Activated effector memory CD4-positive, alpha-beta T cell treated with Interleukin-2 at 50 U/mL for 16 hours (primary cell): ENCODE measurements around the gene ANKRD30B.
"Not testable (repeated sequence)": the region's sequence is repeated elsewhere in the genome, so short reads cannot be mapped to it uniquely, and the experiment has no call there.

Source experiments
- DNase-seq: peaks from one replicate; pipeline ENCODE4 v3.0.0-alpha.2; 2020

ANKRD30B gene

DNA sequence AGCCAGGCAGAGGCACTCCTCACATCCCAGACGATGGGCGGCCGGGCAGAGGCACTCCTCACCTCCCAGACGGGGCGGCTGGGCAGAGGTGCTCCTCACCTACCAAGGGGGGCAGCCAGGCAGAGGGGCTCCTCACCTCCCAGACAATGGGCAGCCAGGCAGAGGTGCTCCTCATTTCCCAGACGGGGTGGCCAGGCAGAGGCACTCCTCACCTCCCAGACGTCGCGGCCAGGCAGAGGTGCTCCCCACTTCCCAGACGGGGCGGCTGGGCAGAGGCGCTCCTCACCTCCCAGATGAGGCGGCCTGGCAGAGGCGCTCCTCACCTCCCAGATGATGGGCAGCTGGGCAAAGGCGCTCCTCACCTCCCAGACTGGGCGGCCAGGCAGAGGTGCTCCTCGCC is 107.7 kb downstream of the ANKRD30B start:
- DNase-seq, result not testable (repeated sequence)

DNA sequence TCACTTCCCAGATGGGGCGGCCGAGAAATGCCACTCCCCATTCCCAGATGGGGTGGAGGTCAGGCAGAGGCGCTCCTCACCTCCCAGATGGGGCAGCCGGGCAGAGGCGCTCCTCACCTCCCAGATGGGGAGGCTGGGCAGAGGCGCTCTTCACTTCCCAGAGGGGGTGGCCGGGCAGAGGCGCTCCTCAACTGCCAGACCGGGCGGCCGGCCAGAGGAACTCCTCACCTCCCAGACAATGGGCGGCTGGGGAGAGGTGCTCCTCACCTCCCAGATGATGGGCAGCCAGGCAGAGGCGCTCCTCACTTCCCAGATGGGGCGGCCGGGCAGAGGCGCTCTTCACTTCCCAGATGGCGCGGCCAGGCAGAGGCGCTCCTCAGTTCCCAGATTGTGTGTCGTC is 108.3 kb downstream of the ANKRD30B start:
- not testable (repeated sequence) for DNase-seq

DNA sequence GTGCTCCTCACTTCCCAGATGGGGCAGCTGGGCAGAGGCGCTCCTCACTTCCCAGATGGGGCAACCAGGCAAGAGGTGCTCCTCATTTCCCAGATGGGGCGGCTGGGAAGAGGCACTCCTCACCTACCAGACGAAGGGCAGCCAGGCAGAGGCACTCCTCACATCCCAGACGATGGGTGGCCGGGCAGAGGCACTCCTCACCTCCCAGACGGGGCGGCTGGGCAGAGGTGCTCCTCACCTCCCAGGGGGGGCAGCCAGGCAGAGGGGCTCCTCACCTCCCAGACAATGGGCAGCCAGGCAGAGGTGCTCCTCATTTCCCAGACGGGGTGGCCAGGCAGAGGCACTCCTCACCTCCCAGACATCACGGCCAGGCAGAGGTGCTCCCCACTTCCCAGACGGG is 110.5 kb downstream of the ANKRD30B start:
- not testable (repeated sequence) for DNase-seq

DNA sequence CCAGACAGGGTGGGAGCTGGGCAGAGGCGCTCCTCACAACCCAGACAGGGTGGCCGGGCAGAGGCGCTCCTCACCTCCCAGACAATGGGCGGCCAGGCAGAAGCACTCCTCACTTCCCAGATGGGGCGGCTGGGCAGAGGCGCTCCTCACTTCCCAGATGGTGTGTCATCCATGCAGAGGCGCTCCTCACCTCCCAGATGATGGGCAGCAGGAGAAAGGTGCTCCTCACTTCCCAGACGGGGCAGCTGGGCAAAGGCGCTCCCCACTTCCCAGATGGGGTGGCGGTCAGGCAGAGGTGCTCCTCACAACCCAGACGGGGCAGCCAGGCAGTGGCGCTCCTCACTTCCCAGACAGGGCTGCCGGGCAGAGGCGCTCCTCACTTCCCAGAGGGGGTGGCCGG is 112.0 kb downstream of the ANKRD30B start:
- DNase-seq, result not testable (repeated sequence)

DNA sequence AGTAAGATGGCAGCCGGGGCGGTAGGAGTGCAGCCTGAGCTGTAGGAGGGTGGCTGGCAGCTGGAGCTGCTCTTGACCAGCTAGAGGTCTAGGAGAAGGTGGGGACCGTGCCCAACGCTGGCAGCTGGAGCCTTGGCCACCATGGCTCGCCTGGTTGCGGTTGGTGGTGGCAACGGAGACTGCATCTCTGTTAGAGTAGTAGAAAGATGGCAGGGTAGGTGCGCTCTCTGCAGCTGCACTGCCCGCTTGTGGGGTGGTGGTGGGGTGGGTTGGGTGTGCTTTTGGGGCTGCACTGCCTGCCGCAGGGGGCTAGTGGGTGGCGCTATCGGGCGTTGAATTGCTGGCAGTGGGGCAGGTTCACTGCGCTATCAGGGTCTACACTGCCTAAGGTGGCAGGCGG is 118.5 kb downstream of the ANKRD30B start:
- DNase-seq, result not testable (repeated sequence)

DNA sequence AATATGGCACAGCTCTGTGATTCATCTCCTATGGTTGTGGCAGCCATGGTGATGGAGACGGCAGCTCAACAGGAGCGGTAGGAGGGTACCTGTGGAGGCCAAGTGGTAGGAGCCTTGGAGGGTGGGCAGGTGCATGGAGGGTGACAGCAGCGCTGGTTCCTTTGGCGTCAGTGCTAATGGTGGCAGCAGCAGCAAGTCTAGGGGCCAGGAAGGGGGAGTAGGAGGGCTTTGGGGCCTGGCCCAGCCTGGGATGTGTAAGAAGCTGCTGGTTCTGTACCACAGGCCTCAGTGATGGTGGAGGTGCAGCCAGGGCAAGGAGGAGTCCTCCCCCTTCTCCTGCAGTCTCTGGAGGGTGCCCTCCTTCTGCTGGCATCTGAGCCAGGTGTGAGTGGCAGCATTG is 120.0 kb downstream of the ANKRD30B start:
- DNase-seq, result not testable (repeated sequence)

DNA sequence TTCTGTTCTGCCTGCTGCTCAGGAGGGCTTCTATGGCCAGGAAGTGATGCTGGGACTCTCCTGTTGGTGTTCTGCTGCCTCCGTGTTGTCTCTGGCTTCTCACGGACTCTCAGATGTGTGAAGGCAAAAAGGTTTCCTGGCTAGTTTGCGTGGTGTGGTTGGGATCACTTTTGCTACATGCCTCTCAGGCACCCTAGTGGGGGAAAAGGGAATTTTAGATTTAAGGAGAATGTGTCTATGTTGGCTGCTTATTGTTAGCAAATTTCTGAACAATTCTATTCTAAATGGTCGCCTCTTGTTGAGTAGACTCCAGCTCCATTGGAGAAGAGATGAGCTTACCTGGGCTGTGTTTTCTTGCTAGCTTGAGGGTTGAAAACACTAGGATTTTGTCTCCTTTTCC is 120.9 kb downstream of the ANKRD30B start:
- DNase-seq, result not testable (repeated sequence)

DNA sequence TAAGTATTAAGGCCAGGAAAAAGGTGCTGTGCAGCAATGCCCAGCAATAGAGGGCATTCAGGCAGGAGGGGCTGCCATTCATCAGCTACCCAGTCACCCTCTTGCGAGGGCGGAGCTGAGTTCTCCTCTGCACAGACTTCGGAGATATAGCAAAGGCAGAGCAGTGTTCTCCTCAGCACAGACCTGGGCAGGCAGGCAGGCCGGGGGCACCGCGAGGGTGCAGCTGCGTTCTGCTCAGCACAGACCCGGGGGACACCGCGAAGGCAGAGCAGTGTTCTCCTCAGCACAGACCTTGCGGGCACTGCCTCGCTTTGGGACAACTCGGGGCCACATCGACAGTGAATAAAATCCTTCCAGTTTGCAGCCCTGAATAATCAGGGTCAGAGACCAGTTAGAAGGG is 130.9 kb downstream of the ANKRD30B start:
- DNase-seq, result not testable (repeated sequence)

DNA sequence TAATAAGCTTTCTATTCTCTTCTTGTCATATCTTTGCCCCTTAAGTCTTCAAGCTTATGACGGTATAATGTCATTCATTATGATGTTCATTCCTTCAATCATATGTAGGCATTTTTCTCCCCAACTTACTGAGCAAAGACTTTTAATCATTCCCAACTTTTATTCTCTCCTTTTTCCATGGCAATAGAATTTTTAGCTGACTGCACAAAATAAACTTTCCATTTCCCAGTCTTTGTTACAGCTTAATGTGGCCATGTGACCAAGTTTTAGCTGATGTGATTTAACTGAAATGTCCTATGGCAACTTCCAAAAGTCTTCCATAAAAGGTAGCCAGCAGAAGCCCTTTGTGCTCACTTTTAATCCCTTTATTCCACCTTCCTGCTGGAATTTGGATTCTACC is 152.5 kb downstream of the ANKRD30B start:
- no peak for DNase-seq
